ENCODE measurements around the gene ZNF398.

GRCh38 chr7:149153346-149153745 is 6.1 kb downstream of the ZNF398 start:
- TF ChIP-seq, protein P1, sequence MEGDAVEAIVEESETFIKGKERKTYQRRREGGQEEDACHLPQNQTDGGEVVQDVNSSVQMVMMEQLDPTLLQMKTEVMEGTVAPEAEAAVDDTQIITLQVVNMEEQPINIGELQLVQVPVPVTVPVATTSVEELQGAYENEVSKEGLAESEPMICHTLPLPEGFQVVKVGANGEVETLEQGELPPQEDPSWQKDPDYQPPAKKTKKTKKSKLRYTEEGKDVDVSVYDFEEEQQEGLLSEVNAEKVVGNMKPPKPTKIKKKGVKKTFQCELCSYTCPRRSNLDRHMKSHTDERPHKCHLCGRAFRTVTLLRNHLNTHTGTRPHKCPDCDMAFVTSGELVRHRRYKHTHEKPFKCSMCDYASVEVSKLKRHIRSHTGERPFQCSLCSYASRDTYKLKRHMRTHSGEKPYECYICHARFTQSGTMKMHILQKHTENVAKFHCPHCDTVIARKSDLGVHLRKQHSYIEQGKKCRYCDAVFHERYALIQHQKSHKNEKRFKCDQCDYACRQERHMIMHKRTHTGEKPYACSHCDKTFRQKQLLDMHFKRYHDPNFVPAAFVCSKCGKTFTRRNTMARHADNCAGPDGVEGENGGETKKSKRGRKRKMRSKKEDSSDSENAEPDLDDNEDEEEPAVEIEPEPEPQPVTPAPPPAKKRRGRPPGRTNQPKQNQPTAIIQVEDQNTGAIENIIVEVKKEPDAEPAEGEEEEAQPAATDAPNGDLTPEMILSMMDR (IDR thresholded peaks at IDR 0.05): no peak
- TF ChIP-seq POLR2A (IDR thresholded peaks at IDR 0.05): no peak

Data from uterus (tissue), 2 donors.